Smooth muscle cell (in vitro differentiated cells): ENCODE results near the gene KMT2E. TPM values are rescaled to one million over a fixed set of nuclear protein-coding genes. Genes with fewer than 3 reads are reported as not detected.

ENCODE experiments used
- DNase-seq: peaks from one replicate; lab custom pipeline; 2025; ENCODE audit not compliant: unreplicated experiment; lab: John Stamatoyannopoulos, UW
- H2AFZ ChIP-seq: fragments of 200-600 bp; sonication (generic); 2 replicates; pipeline ENCODE4 v1.6.0; 2016; ENCODE audit warnings: antibody characterized with exemption, low read depth, mild to moderate bottlenecking
- H3F3A ChIP-seq: fragments of 200-600 bp; sonication (generic); 2 replicates; pipeline ENCODE4 v1.6.0; 2017; ENCODE audit warnings: antibody characterized with exemption, low read depth
- H3K27ac ChIP-seq: fragments of 200-600 bp; sonication (generic); 2 replicates; pipeline ENCODE4 v1.5.1; 2016; ENCODE audit warnings: low read depth, mild to moderate bottlenecking
- H3K27me3 ChIP-seq: fragments of 200-600 bp; sonication (generic); 2 replicates; pipeline ENCODE4 v1.6.1; 2016; ENCODE audit warnings: low read depth, mild to moderate bottlenecking
- H3K36me3 ChIP-seq: fragments of 200-600 bp; sonication (generic); 2 replicates; pipeline ENCODE4 v1.5.1; 2016; ENCODE audit warnings: low read depth
- H3K4me1 ChIP-seq: fragments of 200-600 bp; sonication (generic); 2 replicates; pipeline ENCODE4 v1.5.1; 2016; ENCODE audit warnings: low read depth
- H3K4me2 ChIP-seq: fragments of 200-600 bp; sonication (generic); 2 replicates; pipeline ENCODE4 v1.6.0; 2016; ENCODE audit warnings: mild to moderate bottlenecking
- H3K4me3 ChIP-seq: fragments of 200-600 bp; sonication (generic); 2 replicates; pipeline ENCODE4 v1.5.1; 2016; ENCODE audit warnings: mild to moderate bottlenecking
- H3K79me2 ChIP-seq: fragments of 200-600 bp; sonication (generic); 2 replicates; pipeline ENCODE4 v1.6.0; 2016; ENCODE audit warnings: low read depth, mild to moderate bottlenecking
- H3K9ac ChIP-seq: fragments of 200-600 bp; sonication (generic); 2 replicates; pipeline ENCODE4 v1.6.0; 2016; ENCODE audit warnings: low read depth
- H3K9me3 ChIP-seq: fragments of 200-600 bp; sonication (generic); replicated peaks from 2 replicates; pipeline ENCODE4 v1.5.1; 2016; ENCODE audit warnings: low read depth
- H4K20me1 ChIP-seq: fragments of 200-600 bp; sonication (generic); 2 replicates; pipeline ENCODE4 v1.6.0; 2016; ENCODE audit warnings: low read depth
- CTCF ChIP-seq: fragments of 200-600 bp; sonication (generic); IDR thresholded peaks from 2 replicates; pipeline ENCODE4 v1.5.1; 2017; ENCODE audit warnings: borderline replicate concordance, mild to moderate bottlenecking, antibody characterized with exemption; ENCODE audit not compliant: insufficient read depth, poor library complexity, severe bottlenecking
- WGBS: methylation state at CpG from one replicate; pipeline ENCODE4 v1.1.7; 2016; ENCODE audit warnings: low lambda C conversion rate; 5-methylcytosine and 5-hydroxymethylcytosine counted together
- polyA plus RNA-seq: library from polyadenylated mRNA; unstranded; fragments of >200 nt; fragmentation: Nextera tagmentation; extraction: Ambion mirVana; gene quantifications from 2 replicates; pipeline ENCODE4 v1.2.1, GENCODE V29; 2016
- total RNA-seq: library from RNA; depleted of rRNA; stranded (reverse); fragments of >200 nt; gene quantifications from 2 replicates; pipeline ENCODE4 v1.2.3, GENCODE V29; 2014

The KMT2E gene
- total and polyA plus RNA-seq, 2 experiments from 2014 or later, result 64.4 to 88.1 TPM

- TF ChIP-seq CTCF, result no peak
- Histone ChIP-seq H3K9me3 (no peaks in the 10 kb centered on the region), H3K4me2 (peak overlapping the region; percentile 73), H3K79me2 (peaks cover 26% of the 10 kb centered on the region), H3K9ac (peak overlapping the region; percentile 14), H3K4me1 (peaks cover 41% of the 10 kb centered on the region), H3F3A (peaks cover 24% of the 10 kb centered on the region), H2AFZ (no peak overlapping the region), H3K4me3 (no peak overlapping the region), H4K20me1 (peaks cover 48% of the 10 kb centered on the region), H3K36me3 (no peaks in the 10 kb centered on the region), H3K27me3 (no peaks in the 10 kb centered on the region), H3K27ac (peak overlapping the region; percentile 84)
- no peak for DNase-seq
- WGBS, result 6% methylated on average over 4 of the region's 4 CpGs
These were observed 34.7 kb upstream of the KMT2E start for GRCh38 chr7:104979167-104979841.

GRCh38 chr7:104980440-104980839, 33.6 kb upstream of the KMT2E start:
- Histone ChIP-seq H3K4me2 (peak overlapping the region; percentile 73), H4K20me1 (peaks cover 48% of the 10 kb centered on the region), H3K79me2 (peaks cover 31% of the 10 kb centered on the region), H3K27me3 (no peaks in the 10 kb centered on the region), H3K27ac (peak overlapping the region; percentile 84), H3K9me3 (no peaks in the 10 kb centered on the region), H2AFZ (no peak overlapping the region), H3K9ac (peak overlapping the region; percentile 35), H3K36me3 (no peaks in the 10 kb centered on the region), H3K4me1 (peaks cover 49% of the 10 kb centered on the region), H3K4me3 (no peak overlapping the region), H3F3A (peaks cover 33% of the 10 kb centered on the region)
- DNase-seq, result no peak
- WGBS, result 64% methylated on average over 5 of the region's 5 CpGs
- no peak for TF ChIP-seq CTCF

GRCh38 chr7:104980841-104981671, 32.9 kb upstream of the KMT2E start:
- peaks cover 37% of the 10 kb centered on the region for H3F3A ChIP-seq
- no peak overlapping the region for H3K4me3 ChIP-seq
- no peaks in the 10 kb centered on the region for H3K27me3 ChIP-seq
- peak overlapping the region; percentile 90 for H3K4me2 ChIP-seq
- peak overlapping the region; percentile 22 for H3K9ac ChIP-seq
- H3K9me3 ChIP-seq, result no peaks in the 10 kb centered on the region
- DNase-seq, result no peak
- no peak overlapping the region for H2AFZ ChIP-seq
- no peaks in the 10 kb centered on the region for H3K36me3 ChIP-seq
- H4K20me1 ChIP-seq, result peaks cover 48% of the 10 kb centered on the region
- TF ChIP-seq CTCF, result peak; percentile 65
- H3K27ac ChIP-seq, result peak overlapping the region; percentile 84
- H3K79me2 ChIP-seq, result peaks cover 37% of the 10 kb centered on the region
- 52% methylated on average over 4 of the region's 4 CpGs for WGBS
- peaks cover 54% of the 10 kb centered on the region for H3K4me1 ChIP-seq
